Mesothelial cell of epicardium (in vitro differentiated cells): ENCODE measurements around the gene MTHFD1. TPM values are rescaled to one million over a fixed set of nuclear protein-coding genes. Genes with fewer than 3 reads are reported as not detected.

Experiments
- DNase-seq, 2 experiments: peaks; one replicate each; pipeline ENCODE4 v3.0.0; 2021; ENCODE audit warnings: low spot score in 2 of 2; ENCODE audit not compliant: unreplicated experiment in 2 of 2
- H3K27ac Mint-ChIP-seq: 2 replicates; pipeline ENCODE4 v1.8.0; 2021; ENCODE audit warnings: mixed read lengths
- H3K27me3 Mint-ChIP-seq: 2 replicates; pipeline ENCODE4 v1.8.0; 2021; ENCODE audit warnings: low read depth, mixed read lengths
- H3K36me3 Mint-ChIP-seq: 2 replicates; pipeline ENCODE4 v1.8.0; 2021; ENCODE audit warnings: mixed read lengths
- H3K4me1 Mint-ChIP-seq: 2 replicates; pipeline ENCODE4 v1.8.0; 2021; ENCODE audit warnings: mixed read lengths
- H3K4me3 Mint-ChIP-seq: 2 replicates; pipeline ENCODE4 v1.8.0; 2021; ENCODE audit warnings: mild to moderate bottlenecking, moderate library complexity, mixed read lengths
- H3K9me3 Mint-ChIP-seq: 2 replicates; pipeline ENCODE4 v1.8.0; 2021; ENCODE audit warnings: mixed read lengths
- CTCF ChIP-seq: fragments of 200-600 bp; sonication (generic); IDR thresholded peaks from one replicate; pipeline ENCODE4 v1.5.0; 2021; ENCODE audit warnings: antibody characterized with exemption; ENCODE audit not compliant: unreplicated experiment
- total RNA-seq: library from RNA; stranded (reverse); gene quantifications from 3 replicates; pipeline ENCODE4 v1.2.1, GENCODE V29; 2021

MTHFD1 gene
- total RNA-seq, 1 donor from 2014 or later = 43.3 TPM

- DNase-seq = no peak
- Mint-ChIP-seq H3K27ac (no peak overlapping the region), H3K9me3 (no peaks in the 10 kb centered on the region), H3K4me3 (no peak overlapping the region), H3K4me1 (no peaks in the 10 kb centered on the region), H3K36me3 (peaks cover 14% of the 10 kb centered on the region), H3K27me3 (no peaks in the 10 kb centered on the region)
- TF ChIP-seq CTCF = no peak
These were observed 13.8 kb downstream of the MTHFD1 start for GRCh38 chr14:64401949-64402348.

- Mint-ChIP-seq H3K4me3 (no peak overlapping the region), H3K4me1 (no peaks in the 10 kb centered on the region), H3K27me3 (no peaks in the 10 kb centered on the region), H3K27ac (no peak overlapping the region), H3K9me3 (no peaks in the 10 kb centered on the region), H3K36me3 (peaks cover 12% of the 10 kb centered on the region)
- DNase-seq = no peak
- no peak for TF ChIP-seq CTCF
These were observed 17.1 kb downstream of the MTHFD1 start for GRCh38 chr14:64405295-64405694.

- no peak for DNase-seq
- Mint-ChIP-seq H3K4me3 (no peak overlapping the region), H3K4me1 (peaks cover 4% of the 10 kb centered on the region), H3K27me3 (no peaks in the 10 kb centered on the region), H3K36me3 (peaks cover 24% of the 10 kb centered on the region), H3K9me3 (no peaks in the 10 kb centered on the region), H3K27ac (no peak overlapping the region)
- no peak for TF ChIP-seq CTCF
These were observed 19.2 kb downstream of the MTHFD1 start for GRCh38 chr14:64407329-64407728.

- no peak for TF ChIP-seq CTCF
- Mint-ChIP-seq H3K9me3 (no peaks in the 10 kb centered on the region), H3K27me3 (no peaks in the 10 kb centered on the region), H3K4me1 (peaks cover 4% of the 10 kb centered on the region), H3K36me3 (peaks cover 17% of the 10 kb centered on the region), H3K27ac (no peak overlapping the region), H3K4me3 (no peak overlapping the region)
- no peak for DNase-seq
These were observed 21.2 kb downstream of the MTHFD1 start for GRCh38 chr14:64409126-64409920.

- no peak for DNase-seq
- no peaks in the 10 kb centered on the region for H3K9me3 Mint-ChIP-seq
- peaks cover 4% of the 10 kb centered on the region for H3K4me1 Mint-ChIP-seq
- no peak overlapping the region for H3K27ac Mint-ChIP-seq
- H3K4me3 Mint-ChIP-seq = no peak overlapping the region
- TF ChIP-seq CTCF = no peak
- no peaks in the 10 kb centered on the region for H3K27me3 Mint-ChIP-seq
- H3K36me3 Mint-ChIP-seq = peaks cover 16% of the 10 kb centered on the region
These were observed 22.1 kb downstream of the MTHFD1 start for GRCh38 chr14:64410084-64410774.
